MM.1S (cell line): ENCODE results near the gene HEXIM2.

ENCODE experiments used
- DNase-seq: peaks from one replicate; pipeline ENCODE4 v3.0.0-alpha.2; 2015
- H2AFZ ChIP-seq: fragments of 300-600 bp; sonication (generic); 2 replicates; pipeline ENCODE4 v1.6.0; 2016; ENCODE audit warnings: antibody characterized with exemption, low read length
- H3F3A ChIP-seq: fragments of 300-600 bp; sonication (generic); 2 replicates; pipeline ENCODE4 v1.6.1; 2016; ENCODE audit warnings: mild to moderate bottlenecking, antibody characterized with exemption, low read length, moderate library complexity, mixed read lengths; ENCODE audit not compliant: insufficient read depth
- H3K27ac ChIP-seq: fragments of 300-600 bp; sonication (generic); 2 replicates; pipeline ENCODE4 v1.5.1; 2016; ENCODE audit warnings: mild to moderate bottlenecking, low read length
- H3K27me3 ChIP-seq: fragments of 300-600 bp; sonication (generic); replicated peaks from 2 replicates; pipeline ENCODE4 v1.6.0; 2016; ENCODE audit warnings: low read length; ENCODE audit not compliant: insufficient read depth
- H3K36me3 ChIP-seq: fragments of 300-600 bp; sonication (generic); replicated peaks from 2 replicates; pipeline ENCODE4 v1.6.1; 2016; ENCODE audit warnings: mild to moderate bottlenecking, low read length, mixed read lengths; ENCODE audit not compliant: insufficient read depth
- H3K4me1 ChIP-seq: fragments of 300-600 bp; sonication (generic); 2 replicates; pipeline ENCODE4 v1.6.1; 2016; ENCODE audit warnings: low read length, mixed read lengths
- H3K4me2 ChIP-seq: fragments of 300-600 bp; sonication (generic); 2 replicates; pipeline ENCODE4 v1.6.0; 2016; ENCODE audit warnings: low read depth, low read length
- H3K4me3 ChIP-seq: fragments of 300-600 bp; sonication (generic); 2 replicates; pipeline ENCODE4 v1.5.1; 2016; ENCODE audit warnings: low read length, mixed read lengths
- H3K79me2 ChIP-seq: fragments of 300-600 bp; sonication (generic); 2 replicates; pipeline ENCODE4 v1.6.1; 2016; ENCODE audit warnings: mixed run types, low read length, mixed read lengths
- H3K9ac ChIP-seq: fragments of 300-600 bp; sonication (generic); 2 replicates; pipeline ENCODE4 v1.6.1; 2016; ENCODE audit warnings: low read length, mixed read lengths
- H3K9me2 ChIP-seq: fragments of 300-600 bp; sonication (generic); replicated peaks from 2 replicates; pipeline ENCODE4 v1.6.1; 2016; ENCODE audit warnings: mild to moderate bottlenecking, low read length, mixed read lengths; ENCODE audit not compliant: insufficient read depth
- H3K9me3 ChIP-seq: fragments of 300-600 bp; sonication (generic); replicated peaks from 2 replicates; pipeline ENCODE4 v1.6.1; 2016; ENCODE audit warnings: mild to moderate bottlenecking, low read length, mixed read lengths; ENCODE audit not compliant: insufficient read depth
- H4K20me1 ChIP-seq: fragments of 300-600 bp; sonication (generic); 2 replicates; pipeline ENCODE4 v1.6.1; 2016; ENCODE audit warnings: mild to moderate bottlenecking, low read length, moderate library complexity, mixed read lengths; ENCODE audit not compliant: insufficient read depth
- EZH2 ChIP-seq: fragments of 300-600 bp; sonication (generic); optimal IDR thresholded peaks from 2 replicates; pipeline ENCODE3; 2017; ENCODE audit warnings: low read depth, mild to moderate bottlenecking, antibody characterized with exemption, low read length, mixed read lengths
- EZH2phosphoT487 ChIP-seq: fragments of 300-600 bp; sonication (generic); IDR thresholded peaks from 2 replicates; pipeline ENCODE4 v1.6.1; 2018; ENCODE audit warnings: antibody characterized with exemption, low read length
- TF ChIP-seq, protein P1 (sequence below): fragments of 300-600 bp; sonication (generic); IDR thresholded peaks from 2 replicates; pipeline ENCODE4 v1.5.1; 2016; ENCODE audit warnings: antibody characterized with exemption, low read length, mixed read lengths

The HEXIM2 gene

DNA sequence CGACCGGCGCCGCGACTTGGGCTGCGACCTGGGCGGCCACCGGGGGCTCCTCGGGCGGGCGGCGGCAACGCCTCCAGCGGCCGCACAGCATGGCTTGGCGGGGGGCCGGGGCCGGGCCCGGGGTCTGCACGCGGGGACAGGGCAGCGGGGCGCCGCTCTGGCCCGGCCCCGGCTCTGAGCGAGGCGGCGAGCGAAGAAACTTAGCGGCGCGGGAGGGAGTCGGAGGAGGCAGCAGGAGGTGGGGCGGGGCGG is 29.4 kb upstream of the HEXIM2 start, which contains the start of gene PLCD3:
TSS of gene PLCD3 (minus strand) at position 196 of the 252 bp plus-strand sequence. CDS start at position 91, 105 bp downstream.
- peak within 1 kb of the TSS; percentile 82 for H3K9ac ChIP-seq
- no peaks in the 10 kb centered on the region for H3K9me2 ChIP-seq
- peak within 1 kb of the TSS; percentile 99 for H2AFZ ChIP-seq
- peaks cover 10% of the 10 kb centered on the region for H3K4me1 ChIP-seq
- peaks cover 6% of the 10 kb centered on the region for H3F3A ChIP-seq
- DNase-seq, result no peak
- H3K36me3 ChIP-seq, result no peaks in the 10 kb centered on the region
- TF ChIP-seq EZH2, result no peak
- TF ChIP-seq, protein P1, sequence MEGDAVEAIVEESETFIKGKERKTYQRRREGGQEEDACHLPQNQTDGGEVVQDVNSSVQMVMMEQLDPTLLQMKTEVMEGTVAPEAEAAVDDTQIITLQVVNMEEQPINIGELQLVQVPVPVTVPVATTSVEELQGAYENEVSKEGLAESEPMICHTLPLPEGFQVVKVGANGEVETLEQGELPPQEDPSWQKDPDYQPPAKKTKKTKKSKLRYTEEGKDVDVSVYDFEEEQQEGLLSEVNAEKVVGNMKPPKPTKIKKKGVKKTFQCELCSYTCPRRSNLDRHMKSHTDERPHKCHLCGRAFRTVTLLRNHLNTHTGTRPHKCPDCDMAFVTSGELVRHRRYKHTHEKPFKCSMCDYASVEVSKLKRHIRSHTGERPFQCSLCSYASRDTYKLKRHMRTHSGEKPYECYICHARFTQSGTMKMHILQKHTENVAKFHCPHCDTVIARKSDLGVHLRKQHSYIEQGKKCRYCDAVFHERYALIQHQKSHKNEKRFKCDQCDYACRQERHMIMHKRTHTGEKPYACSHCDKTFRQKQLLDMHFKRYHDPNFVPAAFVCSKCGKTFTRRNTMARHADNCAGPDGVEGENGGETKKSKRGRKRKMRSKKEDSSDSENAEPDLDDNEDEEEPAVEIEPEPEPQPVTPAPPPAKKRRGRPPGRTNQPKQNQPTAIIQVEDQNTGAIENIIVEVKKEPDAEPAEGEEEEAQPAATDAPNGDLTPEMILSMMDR, result no peak
- TF ChIP-seq EZH2phosphoT487, result no peak
- H3K4me3 ChIP-seq, result peak within 1 kb of the TSS; percentile 97
- H3K79me2 ChIP-seq, result peaks cover 12% of the 10 kb centered on the region; the same call in 1 of the 2 replicates
- peak within 1 kb of the TSS; percentile 100 for H3K4me2 ChIP-seq
- no peaks in the 10 kb centered on the region for H3K9me3 ChIP-seq
- no peaks in the 10 kb centered on the region for H4K20me1 ChIP-seq
- H3K27ac ChIP-seq, result peak within 1 kb of the TSS; percentile 88
- 0 out of 2 replicates have a peak, but pooled peaks cover 8% of the 10 kb centered on the region for H3K27me3 ChIP-seq

DNA sequence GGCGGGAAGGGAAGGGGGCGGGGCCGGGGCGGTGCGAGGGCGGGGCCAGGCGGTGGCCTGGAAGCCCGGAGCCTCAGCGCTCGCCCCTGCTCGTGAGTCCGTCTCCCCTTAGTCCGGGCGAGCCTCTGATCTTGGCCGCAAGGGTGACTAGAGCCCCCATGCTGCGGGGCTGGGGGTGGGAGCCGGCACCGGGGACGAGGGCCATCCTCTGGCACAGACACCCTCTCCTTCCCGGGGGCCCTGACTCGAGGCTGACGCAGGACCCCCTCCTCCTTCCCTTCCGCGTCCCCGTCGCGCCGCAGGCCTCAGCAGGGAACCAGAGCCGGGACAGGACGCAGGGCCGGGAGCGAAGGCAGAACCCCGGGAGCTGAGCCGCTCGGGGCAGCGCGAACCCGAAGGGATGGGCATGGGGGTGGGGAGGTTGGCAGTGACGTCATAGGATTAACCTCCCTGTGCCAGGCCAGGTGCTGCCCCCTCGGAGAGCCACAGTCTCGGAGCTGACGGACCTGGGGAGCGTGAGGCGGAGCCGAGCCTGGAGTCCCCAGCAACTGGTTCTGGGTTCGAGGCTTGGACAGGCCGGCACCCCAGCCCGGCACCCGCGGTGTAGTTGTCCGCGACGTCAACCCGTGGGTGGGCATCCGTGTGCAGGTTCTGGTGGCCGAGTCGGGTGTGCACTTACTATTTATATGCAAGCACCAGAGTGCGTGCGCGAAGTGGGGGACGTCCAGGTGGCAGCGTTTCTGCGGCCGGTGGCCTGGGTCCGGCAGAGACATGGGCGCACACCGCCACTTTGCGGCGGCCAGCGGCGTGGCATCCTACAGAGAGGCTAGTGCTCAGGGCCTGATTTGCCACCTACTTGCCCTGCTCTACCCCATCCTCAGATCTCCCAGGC is 28.9 kb upstream of the HEXIM2 start:
- peaks cover 12% of the 10 kb centered on the region; the same call in 1 of the 2 replicates for H3K79me2 ChIP-seq
- no peak for TF ChIP-seq EZH2phosphoT487
- TF ChIP-seq, protein P1, result peak; percentile 73
- H3K36me3 ChIP-seq, result no peaks in the 10 kb centered on the region
- peak overlapping the region; percentile 97 for H3K4me3 ChIP-seq
- no peaks in the 10 kb centered on the region for H3K9me2 ChIP-seq
- H3K4me1 ChIP-seq, result peaks cover 10% of the 10 kb centered on the region
- H3K27ac ChIP-seq, result peak overlapping the region; percentile 88
- H3F3A ChIP-seq, result peaks cover 6% of the 10 kb centered on the region
- peak; percentile 76 for DNase-seq
- no peaks in the 10 kb centered on the region for H4K20me1 ChIP-seq
- peak overlapping the region; percentile 99 for H2AFZ ChIP-seq
- peak overlapping the region; percentile 82 for H3K9ac ChIP-seq
- H3K27me3 ChIP-seq, result 0 out of 2 replicates have a peak, but pooled peaks cover 8% of the 10 kb centered on the region
- H3K9me3 ChIP-seq, result no peaks in the 10 kb centered on the region
- H3K4me2 ChIP-seq, result peak overlapping the region; percentile 100

DNA sequence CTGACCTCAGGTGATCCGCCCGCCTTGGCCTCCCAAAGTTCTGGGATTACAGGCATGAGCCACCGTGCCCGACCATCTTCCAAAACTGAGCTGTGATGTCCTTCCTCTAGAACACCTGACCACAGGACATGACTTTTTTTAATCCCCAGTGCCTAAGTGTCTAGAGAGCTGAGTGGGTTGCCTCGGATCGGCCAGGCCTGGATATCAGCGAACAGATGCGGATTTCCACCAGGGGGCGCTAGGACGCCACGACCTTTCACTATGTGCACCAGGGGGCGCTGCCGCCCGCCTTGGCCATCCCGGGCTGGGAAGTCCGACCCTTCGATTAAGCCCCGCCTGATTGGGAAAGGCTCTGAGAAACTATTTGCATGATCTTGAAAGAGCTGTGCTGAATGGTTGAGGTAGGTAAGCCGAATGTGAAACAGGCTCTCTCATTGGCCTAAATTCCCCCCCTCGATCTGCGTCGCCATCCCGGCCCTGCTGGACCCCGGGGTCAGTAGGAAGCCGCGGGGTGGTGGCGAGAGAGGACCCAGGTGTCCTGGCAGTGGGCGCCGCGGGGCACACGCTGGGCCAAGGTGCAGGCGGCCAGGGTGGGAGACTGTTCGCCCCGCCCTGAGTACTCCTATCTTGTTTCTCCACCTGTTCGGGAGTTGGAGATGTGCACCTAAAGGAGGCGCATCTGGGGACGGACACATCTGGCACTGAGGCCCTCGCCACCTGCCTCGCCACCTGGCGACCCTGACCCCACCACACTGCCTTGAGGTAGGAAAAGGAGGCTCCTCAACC is 26.3 kb upstream of the HEXIM2 start, which contains the start of gene ACBD4:
TSS of gene ACBD4 (plus strand) at position 496 of the 786 bp plus-strand sequence. CDS start 458 bp downstream, outside the sequence.
- peak within 1 kb of the TSS; percentile 97 for H3K4me2 ChIP-seq
- peak within 1 kb of the TSS; percentile 72 for H3K9ac ChIP-seq
- H3K27ac ChIP-seq, result peak within 1 kb of the TSS; percentile 7; the same call in 1 of the 2 replicates
- H3K79me2 ChIP-seq, result peaks cover 12% of the 10 kb centered on the region; the same call in 1 of the 2 replicates
- H3K27me3 ChIP-seq, result 0 out of 2 replicates have a peak, but pooled peaks cover 8% of the 10 kb centered on the region
- peak within 1 kb of the TSS; percentile 85 for H3K4me3 ChIP-seq
- H2AFZ ChIP-seq, result peak within 1 kb of the TSS; percentile 79
- H3K4me1 ChIP-seq, result peaks cover 10% of the 10 kb centered on the region
- H4K20me1 ChIP-seq, result no peaks in the 10 kb centered on the region
- H3F3A ChIP-seq, result peaks cover 6% of the 10 kb centered on the region
- H3K9me3 ChIP-seq, result no peaks in the 10 kb centered on the region
- TF ChIP-seq, protein P1, result peak; percentile 100
- no peak for TF ChIP-seq EZH2phosphoT487
- DNase-seq, result peak; percentile 99
- H3K36me3 ChIP-seq, result no peaks in the 10 kb centered on the region
- H3K9me2 ChIP-seq, result no peaks in the 10 kb centered on the region
